ENCODE measurements around the gene C20orf144.

DNA sequence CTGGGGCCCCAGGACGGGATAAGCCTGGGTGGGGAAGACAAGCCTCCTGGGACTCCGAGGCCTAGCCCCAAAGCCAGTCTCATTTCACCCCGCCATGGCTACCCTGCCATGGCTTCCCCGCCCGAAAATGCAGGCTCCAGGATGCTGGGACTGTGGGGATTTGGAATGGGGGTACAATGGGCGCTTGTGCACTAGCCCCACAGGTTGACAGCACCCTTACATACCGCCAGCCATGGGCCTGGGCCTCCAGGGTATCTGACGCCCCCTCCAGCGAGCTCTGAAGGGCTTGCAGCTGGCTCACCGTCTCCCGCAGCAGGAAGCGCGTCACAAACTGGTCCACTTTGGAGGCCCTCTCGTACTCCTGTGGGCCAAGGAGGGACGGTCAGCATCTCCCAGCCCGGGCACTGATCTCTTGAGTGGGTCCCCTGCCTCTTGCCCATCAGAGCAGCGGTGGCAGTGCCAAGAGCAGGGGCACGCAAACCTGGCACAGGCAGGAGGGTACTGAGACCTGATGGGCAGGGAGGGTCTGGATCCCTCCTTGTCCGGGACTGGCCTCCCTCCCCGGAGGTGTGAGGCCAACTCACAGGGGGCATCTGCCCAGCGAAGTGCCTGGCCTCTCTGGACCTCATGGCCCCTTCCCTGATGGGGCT, 2.0 kb upstream of the C20orf144 start:
- TF ChIP-seq, protein P1, sequence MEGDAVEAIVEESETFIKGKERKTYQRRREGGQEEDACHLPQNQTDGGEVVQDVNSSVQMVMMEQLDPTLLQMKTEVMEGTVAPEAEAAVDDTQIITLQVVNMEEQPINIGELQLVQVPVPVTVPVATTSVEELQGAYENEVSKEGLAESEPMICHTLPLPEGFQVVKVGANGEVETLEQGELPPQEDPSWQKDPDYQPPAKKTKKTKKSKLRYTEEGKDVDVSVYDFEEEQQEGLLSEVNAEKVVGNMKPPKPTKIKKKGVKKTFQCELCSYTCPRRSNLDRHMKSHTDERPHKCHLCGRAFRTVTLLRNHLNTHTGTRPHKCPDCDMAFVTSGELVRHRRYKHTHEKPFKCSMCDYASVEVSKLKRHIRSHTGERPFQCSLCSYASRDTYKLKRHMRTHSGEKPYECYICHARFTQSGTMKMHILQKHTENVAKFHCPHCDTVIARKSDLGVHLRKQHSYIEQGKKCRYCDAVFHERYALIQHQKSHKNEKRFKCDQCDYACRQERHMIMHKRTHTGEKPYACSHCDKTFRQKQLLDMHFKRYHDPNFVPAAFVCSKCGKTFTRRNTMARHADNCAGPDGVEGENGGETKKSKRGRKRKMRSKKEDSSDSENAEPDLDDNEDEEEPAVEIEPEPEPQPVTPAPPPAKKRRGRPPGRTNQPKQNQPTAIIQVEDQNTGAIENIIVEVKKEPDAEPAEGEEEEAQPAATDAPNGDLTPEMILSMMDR (conservative IDR thresholded peaks at IDR 0.05; ENCODE audit: low read length): no peak
- TF ChIP-seq EZH2phosphoT487 (IDR thresholded peaks at IDR 0.05; ENCODE audit: borderline replicate concordance, low read depth, low read length): no peak
